Activated CD8-positive, alpha-beta memory T cell treated with anti-CD3 and anti-CD28 coated beads for 1 hour (primary cell): ENCODE data around the gene NKAIN4.

Source experiments
- DNase-seq, 2 donors: peaks; one replicate each; pipeline ENCODE4 v3.0.0-alpha.2; 2020; ENCODE audit warnings: low read depth in 1 of 2; ENCODE audit errors: extremely low read depth in 1 of 2

Gene NKAIN4

DNA sequence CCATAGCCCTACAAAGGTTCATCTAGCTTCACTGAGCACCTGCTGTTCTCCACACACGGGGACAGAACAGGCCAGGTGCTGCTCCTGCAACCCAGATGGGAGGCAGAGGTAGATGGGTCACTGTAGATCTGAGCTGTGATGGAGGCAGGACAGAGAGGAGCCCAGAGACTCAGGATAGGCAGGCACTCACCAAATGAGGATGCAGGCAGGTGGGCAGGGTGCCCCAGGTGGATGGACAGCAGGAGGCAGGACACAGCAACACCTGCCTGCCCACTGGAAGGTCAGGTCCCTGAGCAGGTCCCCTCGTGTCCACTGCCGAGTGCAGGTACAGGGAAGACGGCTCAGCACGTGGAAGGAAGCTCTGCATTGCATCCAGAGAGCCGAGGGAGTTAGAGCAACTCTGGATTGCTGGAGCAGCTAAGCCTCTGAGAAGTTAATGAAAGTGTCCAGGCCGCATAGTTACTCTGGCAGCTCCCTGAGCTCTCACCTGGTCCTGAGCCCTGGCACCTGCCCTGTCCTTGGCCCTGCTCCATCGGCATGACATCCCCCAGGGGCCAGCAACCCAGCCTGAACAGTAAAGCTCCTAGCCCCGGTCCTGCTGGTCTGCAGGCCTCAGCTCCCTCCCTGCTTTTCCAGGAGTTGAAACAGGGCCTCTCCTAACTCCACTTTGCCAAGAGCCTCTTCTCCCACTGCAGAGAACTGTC is 33.4 kb downstream of the NKAIN4 start:
- no peak for DNase-seq

DNA sequence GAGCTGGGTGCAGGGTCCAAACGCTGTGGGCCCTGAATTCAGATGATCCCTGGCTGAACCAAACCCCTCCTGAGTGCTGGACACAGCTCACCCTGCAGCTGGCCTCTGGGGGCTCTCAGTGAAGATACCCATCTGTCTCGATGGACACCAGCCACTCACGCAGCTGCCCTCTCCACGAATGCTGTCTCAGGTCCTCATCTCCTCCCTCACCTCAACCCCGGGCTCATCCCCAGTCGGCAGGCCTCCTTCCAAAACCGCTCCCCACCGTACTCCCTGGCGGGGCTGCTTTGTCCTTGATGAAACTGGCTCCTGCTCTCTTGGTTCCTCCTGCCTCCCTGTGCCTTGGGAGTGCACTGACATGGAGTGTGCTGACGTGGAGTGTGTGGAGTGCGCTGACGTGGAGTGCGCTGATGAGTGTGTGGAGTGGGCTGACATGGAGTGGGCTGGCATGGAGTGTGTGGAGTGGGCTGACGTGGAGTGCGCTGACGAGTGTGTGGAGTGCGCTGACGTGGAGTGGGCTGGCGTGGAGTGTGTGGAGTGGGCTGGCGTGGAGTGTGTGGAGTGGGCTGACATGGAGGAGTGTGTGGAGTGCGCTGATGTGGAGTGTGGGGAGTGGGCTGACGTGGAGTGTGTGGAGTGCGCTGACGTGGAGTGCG is 34.3 kb downstream of the NKAIN4 start:
- no peak for DNase-seq

DNA sequence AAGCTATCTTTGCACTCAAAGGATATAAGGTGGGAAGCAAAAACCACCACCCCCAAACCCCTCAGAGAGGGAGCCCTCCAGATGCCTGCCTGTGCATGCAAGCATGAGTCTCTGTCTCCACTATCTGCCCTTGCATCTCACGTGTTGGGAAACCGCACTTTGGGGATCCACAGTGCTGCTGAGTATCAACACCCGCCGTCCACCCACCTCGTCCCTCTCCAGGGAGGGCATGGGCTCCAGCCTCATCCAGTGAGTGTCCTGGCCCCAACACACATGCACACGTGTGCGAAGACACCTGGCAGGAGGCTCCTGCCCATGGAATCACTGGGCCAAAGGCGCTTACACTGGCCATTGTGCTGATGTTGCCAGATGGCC is 34.8 kb downstream of the NKAIN4 start:
- no peak for DNase-seq

DNA sequence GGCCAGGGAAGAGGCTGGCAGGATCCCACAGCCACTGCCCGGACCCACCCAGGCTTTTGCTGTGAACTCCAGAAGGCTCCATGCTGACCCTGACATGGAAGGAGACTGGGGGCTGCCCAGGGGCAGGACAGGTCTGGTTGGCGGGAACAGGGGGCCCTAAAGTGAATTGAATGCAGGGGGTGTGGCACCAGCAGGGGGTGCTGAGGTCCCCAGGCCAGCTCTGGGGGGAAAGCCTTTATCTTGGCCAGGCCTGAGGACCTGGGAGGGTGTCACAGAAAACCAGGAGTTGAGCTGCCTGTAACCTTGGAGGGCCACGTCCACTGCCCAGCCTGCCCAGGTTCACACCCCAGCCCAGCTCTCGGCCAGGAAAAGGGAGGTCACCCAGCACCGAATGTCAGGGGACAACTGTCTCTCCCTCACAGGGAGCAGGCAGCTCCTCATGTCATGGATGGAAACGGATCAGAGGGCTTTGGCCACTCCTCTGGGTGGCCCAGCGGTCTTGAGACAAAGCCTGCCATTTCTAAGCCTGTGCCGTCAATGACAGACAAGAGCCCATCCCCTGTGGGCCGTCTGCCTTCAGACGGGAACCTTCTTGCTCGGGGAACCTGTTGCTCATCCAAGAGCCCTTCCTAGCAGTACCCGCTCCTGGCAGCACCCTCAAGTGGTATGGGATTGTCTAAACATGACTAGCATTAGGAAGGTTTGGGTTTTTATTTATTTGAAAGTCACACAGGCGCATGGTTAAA is 35.4 kb downstream of the NKAIN4 start:
- no peak for DNase-seq

DNA sequence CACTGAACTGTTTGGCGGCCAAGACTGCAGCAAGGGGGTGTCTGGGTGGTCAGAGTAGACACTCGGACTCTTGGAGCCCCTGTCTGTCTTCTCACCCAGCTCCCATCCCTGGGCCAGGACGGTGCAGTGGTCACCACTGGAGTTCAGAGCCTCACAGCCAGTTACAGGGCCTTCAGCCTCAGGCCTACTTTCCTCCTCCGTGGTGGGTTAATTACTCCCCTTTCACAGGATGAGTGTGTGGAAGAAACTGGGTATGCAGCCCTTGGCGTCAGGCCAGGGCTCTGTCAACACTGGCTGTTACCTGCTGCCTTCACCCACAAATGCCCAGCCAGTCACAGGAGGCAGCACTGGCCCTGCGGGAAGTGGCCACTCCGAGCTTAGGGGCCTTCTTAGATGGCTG is 36.6 kb downstream of the NKAIN4 start:
- DNase-seq = no peak

DNA sequence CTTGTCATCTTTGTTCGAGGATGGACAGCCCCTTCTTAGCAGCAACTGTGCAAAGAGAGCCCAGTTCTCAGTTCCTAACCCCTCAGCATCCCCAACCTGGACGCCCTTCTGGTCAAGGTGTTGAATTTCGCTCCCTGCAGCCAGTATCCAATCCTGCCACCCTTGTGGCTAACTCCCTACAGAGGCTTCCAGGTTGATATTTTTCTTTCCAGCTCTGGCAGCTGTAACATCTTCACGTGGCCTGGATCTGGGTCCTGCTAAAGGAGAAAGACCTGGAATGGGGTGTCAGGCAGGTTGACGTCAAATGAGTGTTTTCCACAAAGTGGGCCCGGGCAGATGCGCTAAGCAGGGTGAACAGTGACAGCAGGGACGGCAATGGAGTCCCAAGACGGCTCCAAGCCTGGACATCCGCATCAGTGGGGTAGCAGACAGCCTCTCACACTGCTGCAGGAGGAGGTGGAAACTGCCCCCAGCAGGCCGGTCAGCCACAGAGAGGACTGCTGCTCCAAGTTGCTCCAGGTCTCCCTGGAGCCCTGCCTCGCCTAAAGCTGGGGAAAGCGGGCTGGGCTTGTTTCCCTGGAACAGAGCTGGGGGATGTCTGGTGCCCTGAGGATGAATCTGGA is 37.3 kb downstream of the NKAIN4 start:
- no peak for DNase-seq

DNA sequence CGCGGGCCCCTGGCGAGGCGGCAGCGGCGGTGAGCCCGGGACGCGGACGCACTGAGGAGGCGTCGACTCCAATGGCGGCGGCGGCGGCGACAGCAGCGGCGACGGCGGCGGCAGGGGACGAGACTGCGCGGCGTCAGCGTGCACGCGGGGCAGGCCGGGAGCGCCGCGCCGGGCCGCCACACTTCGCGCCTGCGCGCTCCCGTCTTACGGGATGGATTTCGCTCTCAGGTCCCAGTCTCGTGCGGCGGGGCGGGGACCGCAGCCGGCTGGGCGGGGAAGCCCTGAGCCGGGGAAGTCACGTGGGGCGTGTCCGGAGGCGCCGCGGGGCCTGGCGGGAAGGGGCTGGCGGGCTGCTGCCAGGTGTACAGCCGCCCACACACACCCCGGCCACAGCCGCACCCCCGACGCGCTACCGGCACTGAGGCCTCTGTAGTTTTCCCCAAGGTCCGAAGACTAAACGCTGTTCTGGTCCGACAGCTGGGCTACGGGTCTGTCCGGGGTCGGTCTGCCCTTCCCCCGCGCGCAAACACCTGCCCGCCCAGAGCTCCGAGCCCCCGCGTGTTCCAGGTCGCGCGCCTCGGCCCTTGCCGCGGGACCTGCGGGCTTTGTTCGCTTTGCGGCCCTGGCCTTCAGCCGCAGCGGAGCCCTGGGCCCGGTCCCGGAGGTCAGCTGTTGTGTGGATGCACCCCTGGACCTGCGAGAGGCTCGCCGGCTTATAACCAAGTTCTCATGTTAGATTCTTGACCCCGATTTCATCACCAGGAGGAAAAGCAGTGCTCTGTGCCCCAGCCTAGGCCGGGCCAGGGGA is 38.0 kb downstream of the NKAIN4 start, which contains the start of gene YTHDF1:
YTHDF1 (minus strand) TSS at position 91 of the 808 bp plus-strand sequence. CDS start 239 bp downstream, outside the sequence.
- peak; percentile 82 to 93 for DNase-seq

DNA sequence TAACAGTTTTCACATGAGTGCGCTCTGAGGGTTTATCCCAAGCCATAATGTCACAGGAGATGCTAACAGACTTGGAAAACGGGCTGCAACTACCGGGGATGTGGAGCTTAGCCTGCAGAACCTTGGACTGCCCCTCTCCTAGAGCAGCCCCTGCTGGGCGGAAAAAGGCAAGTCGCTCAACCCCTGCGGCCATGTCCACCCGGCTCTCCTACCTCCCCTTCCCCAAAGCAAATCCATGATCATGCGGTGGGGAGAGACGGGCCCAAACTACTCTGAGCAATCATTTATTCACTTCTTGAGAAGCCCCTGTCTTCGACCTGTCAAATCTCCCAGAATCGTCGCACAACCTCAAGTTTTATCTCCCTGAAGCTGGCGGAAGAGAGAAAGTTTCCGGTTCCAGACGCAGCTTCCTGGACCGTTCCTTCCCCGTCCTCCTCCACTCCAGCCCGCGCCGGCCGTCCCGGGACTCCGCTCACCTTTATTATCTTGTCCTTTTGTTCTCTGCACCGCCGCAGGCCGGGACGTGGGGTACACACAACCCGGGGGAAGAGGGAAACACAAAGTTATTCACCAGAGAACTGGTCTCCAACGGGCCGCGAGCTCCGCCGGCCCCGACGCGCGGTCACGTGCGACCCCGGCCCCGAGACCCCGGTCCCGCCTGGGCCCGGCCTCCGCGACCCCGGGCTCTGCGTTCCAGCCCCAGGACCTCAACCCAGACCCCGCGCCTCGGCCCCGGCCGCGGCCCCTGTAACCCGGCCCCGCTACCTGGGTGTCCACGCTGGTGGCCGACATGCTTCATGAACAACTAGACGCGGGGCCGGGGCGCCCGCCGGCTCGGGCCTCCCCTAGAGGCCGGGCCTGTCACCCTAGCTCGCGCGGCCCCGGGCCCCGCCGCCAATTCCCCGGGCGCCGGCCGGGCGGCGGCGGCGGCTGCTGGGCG is 38.9 kb downstream of the NKAIN4 start:
- no peak for DNase-seq

DNA sequence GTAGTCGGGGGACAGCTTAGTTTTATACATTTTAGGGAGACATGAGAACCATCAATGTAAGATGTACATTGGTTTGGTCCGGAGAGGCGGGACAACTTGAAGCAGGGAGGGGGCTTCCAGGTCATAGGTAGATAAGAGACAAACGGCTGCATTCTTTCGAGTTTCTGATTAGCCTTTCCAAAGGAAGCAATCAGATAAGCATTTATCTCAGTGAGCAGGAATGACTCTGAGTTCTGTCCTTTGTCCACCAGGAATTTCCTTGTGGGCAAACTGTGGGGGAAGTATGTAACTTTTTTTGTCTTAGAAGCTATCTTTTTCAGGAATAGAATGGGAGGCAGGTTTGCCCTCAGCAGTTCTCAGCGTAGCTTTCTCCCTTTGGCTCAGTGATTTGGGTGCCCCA is 39.7 kb downstream of the NKAIN4 start:
- DNase-seq = no peak

DNA sequence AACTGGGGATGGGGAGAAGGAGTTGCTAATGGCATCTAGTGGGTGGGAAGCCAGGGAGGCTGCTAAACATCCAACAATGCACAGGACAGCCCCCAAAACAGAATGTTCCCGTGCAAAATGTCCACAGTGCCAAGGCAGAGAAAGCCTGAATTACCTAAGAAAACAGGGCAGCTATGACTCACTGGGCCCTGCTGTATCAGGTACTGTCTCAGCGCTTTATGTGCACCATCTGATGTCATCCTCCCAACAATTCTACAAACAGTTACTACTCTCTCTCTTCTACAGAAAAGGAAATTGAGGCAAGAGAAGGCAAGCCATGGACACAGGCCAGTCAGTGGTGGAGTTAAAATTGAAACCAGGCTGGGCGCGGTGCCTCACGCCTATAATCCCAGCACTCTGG is 41.5 kb downstream of the NKAIN4 start:
- DNase-seq = no peak

DNA sequence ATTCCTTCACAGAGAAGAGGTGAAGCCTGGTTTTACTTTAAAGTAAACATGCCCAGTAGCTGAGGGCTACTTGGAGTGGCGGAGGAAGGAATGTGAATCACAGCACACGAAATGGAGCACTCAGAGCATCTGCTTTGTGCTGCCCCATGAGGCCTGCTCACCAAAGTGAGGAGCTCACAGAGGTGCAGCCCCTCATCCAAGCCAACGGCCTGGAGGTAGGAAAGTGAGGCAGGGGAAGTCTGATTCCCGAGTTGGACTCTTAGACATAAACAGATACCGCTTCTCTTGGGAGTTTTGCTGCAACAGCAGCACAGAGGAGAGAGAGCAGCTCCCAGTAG is 41.9 kb downstream of the NKAIN4 start:
- no peak for DNase-seq

DNA sequence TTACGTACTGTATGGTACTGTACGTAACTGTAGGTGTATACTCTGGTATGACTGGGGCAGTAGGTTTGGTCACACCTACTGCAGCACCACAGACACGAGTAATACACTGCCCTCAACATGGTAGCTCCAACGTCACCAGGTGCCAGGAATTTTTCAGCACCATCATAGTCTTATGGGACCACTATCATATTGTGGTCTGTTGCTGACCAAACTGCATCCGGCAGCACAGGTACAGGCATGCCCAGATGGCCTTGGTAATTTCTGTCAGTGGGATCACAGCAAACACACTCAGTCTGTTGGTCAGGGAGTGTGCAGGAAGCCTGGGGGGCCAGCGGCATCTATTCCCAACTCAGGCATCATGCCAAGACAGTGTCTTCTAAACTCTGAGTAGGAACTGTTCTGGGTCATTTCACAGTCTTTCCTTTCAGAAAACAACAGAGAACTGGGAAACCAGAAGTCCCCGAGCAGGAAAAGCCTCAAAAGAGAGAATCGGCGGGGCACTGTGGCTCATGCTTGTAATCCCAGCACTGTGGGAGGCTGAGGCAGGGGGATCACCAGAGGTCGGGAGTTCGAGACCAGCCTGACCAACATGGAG is 44.2 kb downstream of the NKAIN4 start:
- no peak for DNase-seq

DNA sequence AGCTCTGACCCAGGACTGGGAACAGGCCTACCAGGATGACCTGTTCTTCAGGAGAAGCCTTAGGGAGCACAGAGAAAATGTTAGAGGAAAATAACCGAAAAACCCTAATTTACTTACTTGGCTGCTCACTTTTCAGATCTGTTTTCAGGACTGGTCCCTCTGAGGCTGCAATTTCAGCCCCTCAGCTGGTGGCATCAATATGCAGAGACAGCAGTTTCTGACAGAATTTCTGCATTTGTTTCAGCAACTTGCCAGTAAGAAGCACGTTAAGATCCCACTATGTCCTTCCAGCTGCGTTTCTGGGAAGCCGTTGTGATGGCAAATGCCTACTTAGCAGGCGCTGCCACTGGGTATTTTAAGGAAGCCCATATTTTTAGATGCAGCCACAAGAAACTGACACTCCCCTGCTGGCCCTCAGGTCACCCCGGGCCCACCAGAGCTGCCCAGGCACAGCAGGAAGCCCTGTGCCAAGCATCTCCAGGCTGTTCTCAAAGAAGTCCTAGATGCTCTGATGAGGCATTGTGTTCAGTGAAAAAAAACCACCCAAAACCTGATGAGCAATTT is 45.8 kb downstream of the NKAIN4 start:
- DNase-seq = no peak

DNA sequence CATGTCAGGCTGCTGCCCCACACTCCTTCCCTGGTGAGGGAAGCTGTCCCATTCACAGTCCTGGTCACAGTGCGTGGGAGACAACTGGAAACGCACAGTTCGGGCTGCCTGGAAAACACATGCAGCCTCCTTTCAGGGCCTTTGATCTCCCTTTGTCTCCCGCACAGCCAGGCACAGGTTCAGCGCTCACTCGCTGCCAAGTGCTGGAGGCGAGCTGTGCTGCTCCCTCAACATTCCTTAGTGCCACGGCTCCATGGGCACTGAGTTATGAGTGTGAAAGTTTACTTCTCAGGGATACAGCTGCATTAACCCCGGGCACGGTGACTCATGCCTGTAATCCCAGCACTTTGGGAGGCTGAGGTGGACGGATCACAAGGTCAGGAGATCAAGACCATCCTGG is 47.4 kb downstream of the NKAIN4 start:
- no peak for DNase-seq

DNA sequence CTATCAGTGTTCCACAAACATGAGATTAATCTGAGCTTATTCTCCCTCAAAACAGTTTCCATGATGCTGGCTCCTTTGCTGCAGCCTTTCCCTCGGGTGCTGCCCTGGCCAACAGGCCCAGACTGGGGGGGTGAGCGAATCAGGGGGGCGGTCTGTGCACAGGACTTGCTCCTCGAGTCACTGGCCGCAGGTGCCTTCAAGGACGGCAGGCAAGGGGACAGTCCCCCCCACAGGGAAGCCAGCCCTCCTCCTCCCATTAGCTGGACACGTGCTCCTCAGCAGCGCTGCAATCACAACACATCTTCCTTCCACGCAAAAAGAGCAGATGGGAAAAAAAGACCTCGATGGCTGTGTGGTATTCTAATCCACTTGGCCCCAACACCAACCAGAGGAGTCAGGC is 48.4 kb downstream of the NKAIN4 start:
- no peak for DNase-seq

DNA sequence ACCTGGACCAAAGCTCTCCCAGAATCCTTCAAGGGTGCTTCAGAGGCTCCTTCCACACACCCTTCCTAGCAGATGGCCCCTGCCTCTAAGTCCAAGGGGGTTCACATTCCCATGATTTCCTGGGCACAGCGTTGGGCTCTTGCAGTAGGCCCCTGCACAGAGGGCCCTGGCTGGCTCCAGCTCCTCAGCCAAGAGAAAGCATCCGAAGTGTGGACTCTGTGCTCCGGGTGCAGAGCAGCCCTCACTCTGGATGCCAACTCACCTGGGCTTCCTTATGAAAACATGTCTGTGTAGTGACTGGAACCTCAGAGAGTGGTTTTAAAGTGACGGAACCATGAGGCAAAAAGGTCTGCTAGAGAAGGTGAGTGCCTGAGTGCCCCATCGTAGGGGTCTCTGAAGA is 49.9 kb downstream of the NKAIN4 start:
- no peak for DNase-seq

DNA sequence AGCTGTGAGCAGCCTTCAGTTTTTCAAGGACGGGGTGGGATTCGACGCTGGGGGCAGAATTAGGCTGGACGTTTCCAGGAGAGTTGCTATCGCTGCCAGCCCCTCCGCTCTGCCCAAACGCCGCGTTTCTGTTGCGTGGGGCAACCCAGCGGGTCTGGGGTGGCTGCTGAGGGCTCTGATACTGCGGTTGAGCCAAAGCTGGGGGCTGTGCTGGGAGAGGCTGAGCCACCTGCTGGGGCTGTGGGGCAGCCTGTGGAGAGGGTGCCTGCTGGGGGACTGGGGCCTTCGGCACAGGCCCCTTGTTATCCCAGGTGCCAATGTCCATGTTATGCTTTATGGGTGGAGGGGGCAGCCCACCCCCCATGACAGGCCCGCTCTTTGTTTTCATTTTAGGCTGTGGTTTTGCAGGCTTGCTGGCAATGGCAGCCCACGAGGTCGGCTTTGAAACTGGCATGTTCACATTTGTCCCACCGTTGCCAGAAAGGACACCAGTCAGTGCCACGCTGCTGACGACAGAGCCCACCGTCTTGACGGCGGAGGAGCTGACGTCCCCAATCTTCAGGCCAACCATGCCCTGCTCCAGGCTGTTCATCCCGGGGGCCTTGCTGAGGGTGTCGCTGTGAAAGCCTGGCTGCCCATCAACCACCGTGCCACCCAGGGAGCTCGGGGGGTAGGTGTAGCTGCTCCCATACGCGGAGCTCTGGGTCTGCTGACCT is 51.3 kb downstream of the NKAIN4 start:
- DNase-seq = no peak

DNA sequence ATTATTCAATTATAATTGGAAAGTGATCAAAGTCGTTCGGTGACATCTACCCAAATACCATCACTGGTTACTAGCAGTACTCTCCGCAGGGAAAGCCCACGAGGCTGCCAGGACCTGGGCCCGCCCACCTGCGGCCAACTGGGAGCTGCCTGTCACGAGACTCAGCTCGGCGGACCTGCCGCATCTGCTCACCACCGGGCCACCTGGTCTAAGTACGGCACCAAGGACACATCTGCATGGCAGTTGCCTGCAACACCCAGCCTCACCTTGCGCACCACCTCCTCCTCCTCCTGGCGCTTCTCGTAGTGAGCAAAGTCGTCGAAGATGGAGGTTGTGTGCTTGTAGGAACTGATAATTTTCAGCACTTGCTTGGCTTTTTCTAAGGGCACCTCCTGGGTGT is 52.2 kb downstream of the NKAIN4 start:
- DNase-seq = no peak
